Endodermal cell (in vitro differentiated cells): ENCODE measurements around the gene VSIG10. TPM values are rescaled to one million over a fixed set of nuclear protein-coding genes. Genes with fewer than 3 reads are reported as not detected.
"Not testable (repeated sequence)": the region's sequence is repeated elsewhere in the genome, so short reads cannot be mapped to it uniquely, and the experiment has no call there.

Experiments used
- DNase-seq: peaks from one replicate; pipeline ENCODE4 v3.0.0-alpha.2; 2017
- H3K27ac ChIP-seq: 2 replicates; pipeline ENCODE4 v1.5.1; 2013; ENCODE audit warnings: mild to moderate bottlenecking, low read depth, low read length, moderate library complexity
- H3K27me3 ChIP-seq: 2 replicates; pipeline ENCODE4 v1.6.1; 2013; ENCODE audit warnings: mild to moderate bottlenecking, low read length, moderate library complexity; ENCODE audit not compliant: insufficient read depth, control insufficient read depth, poor library complexity, severe bottlenecking
- H3K36me3 ChIP-seq: 2 replicates; pipeline ENCODE4 v1.7.0; 2013; ENCODE audit warnings: mild to moderate bottlenecking, low read length, moderate library complexity; ENCODE audit not compliant: control insufficient read depth, insufficient read depth
- H3K4me1 ChIP-seq: one replicate; pipeline ENCODE4 v1.7.0; 2013; ENCODE audit warnings: low read length; ENCODE audit not compliant: control insufficient read depth, insufficient read depth
- H3K4me3 ChIP-seq: 2 replicates; pipeline ENCODE4 v1.5.1; 2013; ENCODE audit warnings: mild to moderate bottlenecking, low read length, moderate library complexity
- H3K9ac ChIP-seq: 2 replicates; pipeline ENCODE4 v1.6.1; 2013; ENCODE audit warnings: mild to moderate bottlenecking, low read length, moderate library complexity; ENCODE audit not compliant: poor library complexity, severe bottlenecking; ENCODE audit errors: extremely low read depth
- H3K9me3 ChIP-seq: 2 replicates; pipeline ENCODE4 v1.6.1; 2013; ENCODE audit warnings: mild to moderate bottlenecking, low read length, moderate library complexity; ENCODE audit not compliant: control insufficient read depth
- H3K27ac Mint-ChIP-seq: 2 replicates; pipeline ENCODE4 v1.8.0; 2020; ENCODE audit warnings: mixed read lengths
- H3K27me3 Mint-ChIP-seq: 2 replicates; pipeline ENCODE4 v1.8.0; 2021; ENCODE audit warnings: mild to moderate bottlenecking, mixed read lengths; ENCODE audit not compliant: insufficient read depth
- H3K36me3 Mint-ChIP-seq: 2 replicates; pipeline ENCODE4 v1.8.0; 2020; ENCODE audit warnings: low read depth, mixed read lengths
- H3K4me1 Mint-ChIP-seq: 2 replicates; pipeline ENCODE4 v1.8.0; 2020; ENCODE audit warnings: mixed read lengths
- H3K4me3 Mint-ChIP-seq: 2 replicates; pipeline ENCODE4 v1.8.0; 2020; ENCODE audit warnings: mild to moderate bottlenecking, moderate library complexity, mixed read lengths
- H3K9me3 Mint-ChIP-seq: 2 replicates; pipeline ENCODE4 v1.8.0; 2020; ENCODE audit warnings: mild to moderate bottlenecking, mixed read lengths
- WGBS, 2 experiments: methylation state at CpG; one replicate each; pipeline versions ENCODE4 v1.1.5 to v1.1.7; 2013; ENCODE audit warnings: missing lambda C conversion rate in 2 of 2, mixed read lengths in 1 of 2; ENCODE audit not compliant: insufficient coverage in 1 of 2, insufficient read length in 1 of 2; 5-methylcytosine and 5-hydroxymethylcytosine counted together
- total RNA-seq, 2 donors: library from RNA; stranded (reverse); fragmentation: NEBNext Ultra II Directional in 1 of 2; extraction: Animal tissue kit (Norgen Biotek cat#: 25700) in 1 of 2; gene quantifications; 2 replicates in 1 of 2; 3 replicates in 1 of 2; pipeline ENCODE4 v1.2.1, GENCODE V29; 2021
- TF ChIP-seq, protein P1 (sequence below): fragments of 200-600 bp; sonication (generic); conservative IDR thresholded peaks from 2 replicates; pipeline ENCODE4 v1.5.0; 2021; ENCODE audit warnings: antibody characterized with exemption, mild to moderate bottlenecking

Gene VSIG10
- total RNA-seq, 2 donors from 2014 or later = 35.4 to 43.8 TPM

DNA sequence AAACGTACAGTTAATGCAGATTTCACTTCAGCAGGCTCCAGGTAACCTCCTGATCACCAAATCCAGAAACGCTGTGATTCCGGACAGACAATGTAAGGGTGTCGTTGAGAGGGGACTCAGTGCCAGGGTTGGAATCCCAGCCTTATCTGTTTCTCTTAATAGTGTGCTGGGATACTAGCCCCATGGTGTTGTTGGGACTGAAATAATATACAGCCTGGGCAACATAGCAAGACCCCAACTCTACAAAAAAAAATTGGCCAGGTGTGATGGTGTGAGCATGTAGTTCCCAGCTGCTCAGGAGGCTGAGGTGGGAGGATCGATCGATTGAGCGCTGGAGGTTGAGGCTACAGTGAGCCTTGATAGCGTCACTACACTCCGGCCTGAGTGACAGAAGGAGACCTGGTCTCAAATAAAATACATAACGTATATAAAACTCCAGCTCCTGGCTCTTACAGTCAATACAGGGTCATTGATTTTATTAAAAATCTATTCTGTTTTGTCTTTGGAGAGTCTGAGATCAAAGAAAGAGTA lies 33.4 kb upstream of the VSIG10 start:
- H3K36me3 ChIP-seq = peaks cover 34% of the 10 kb centered on the region
- no peaks in the 10 kb centered on the region for H3K9me3 ChIP-seq
- Mint-ChIP-seq H3K27ac (peak overlapping the region; percentile 33), H3K9me3 (no peaks in the 10 kb centered on the region), H3K4me1 (peaks cover 4% of the 10 kb centered on the region), H3K36me3 (peaks cover 36% of the 10 kb centered on the region), H3K4me3 (peak overlapping the region; percentile 78), H3K27me3 (no peaks in the 10 kb centered on the region)
- no peak for DNase-seq
- H3K9ac ChIP-seq = peak overlapping the region; percentile 91
- H3K4me3 ChIP-seq = peak overlapping the region; percentile 90
- TF ChIP-seq, protein P1, sequence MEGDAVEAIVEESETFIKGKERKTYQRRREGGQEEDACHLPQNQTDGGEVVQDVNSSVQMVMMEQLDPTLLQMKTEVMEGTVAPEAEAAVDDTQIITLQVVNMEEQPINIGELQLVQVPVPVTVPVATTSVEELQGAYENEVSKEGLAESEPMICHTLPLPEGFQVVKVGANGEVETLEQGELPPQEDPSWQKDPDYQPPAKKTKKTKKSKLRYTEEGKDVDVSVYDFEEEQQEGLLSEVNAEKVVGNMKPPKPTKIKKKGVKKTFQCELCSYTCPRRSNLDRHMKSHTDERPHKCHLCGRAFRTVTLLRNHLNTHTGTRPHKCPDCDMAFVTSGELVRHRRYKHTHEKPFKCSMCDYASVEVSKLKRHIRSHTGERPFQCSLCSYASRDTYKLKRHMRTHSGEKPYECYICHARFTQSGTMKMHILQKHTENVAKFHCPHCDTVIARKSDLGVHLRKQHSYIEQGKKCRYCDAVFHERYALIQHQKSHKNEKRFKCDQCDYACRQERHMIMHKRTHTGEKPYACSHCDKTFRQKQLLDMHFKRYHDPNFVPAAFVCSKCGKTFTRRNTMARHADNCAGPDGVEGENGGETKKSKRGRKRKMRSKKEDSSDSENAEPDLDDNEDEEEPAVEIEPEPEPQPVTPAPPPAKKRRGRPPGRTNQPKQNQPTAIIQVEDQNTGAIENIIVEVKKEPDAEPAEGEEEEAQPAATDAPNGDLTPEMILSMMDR = no peak
- H3K27me3 ChIP-seq = no peaks in the 10 kb centered on the region
- H3K4me1 ChIP-seq = no peaks in the 10 kb centered on the region
- H3K27ac ChIP-seq = no peak overlapping the region
- 92 to 100% methylated on average over 1 to 10 of the region's 10 CpGs for WGBS, 2 experiments

DNA sequence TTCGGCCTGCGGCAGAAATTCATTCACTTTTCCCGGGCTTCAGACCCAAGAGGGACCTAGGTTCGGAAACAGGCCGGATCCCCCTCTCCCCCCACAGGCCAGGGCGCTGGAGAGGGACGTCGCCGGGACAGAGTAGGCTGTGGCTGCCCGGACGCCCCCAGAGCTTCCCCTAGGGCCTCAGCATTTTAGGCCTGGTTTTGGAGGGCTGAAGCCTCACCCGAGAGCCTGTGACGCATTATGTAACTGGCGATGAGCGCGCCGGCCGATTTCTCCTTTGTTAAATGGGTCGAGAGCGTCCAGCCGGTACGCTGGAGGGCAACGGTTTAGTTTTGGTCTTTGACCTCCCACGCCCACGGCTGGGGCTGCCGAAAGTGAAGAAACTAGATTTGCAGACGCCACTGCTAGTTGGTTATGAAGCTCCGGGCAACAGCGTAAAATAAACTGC lies 32.8 kb upstream of the VSIG10 start:
- DNase-seq = peak; percentile 83
- Mint-ChIP-seq H3K9me3 (no peaks in the 10 kb centered on the region), H3K36me3 (peaks cover 32% of the 10 kb centered on the region), H3K4me3 (peak overlapping the region; percentile 78), H3K4me1 (peaks cover 4% of the 10 kb centered on the region), H3K27me3 (no peaks in the 10 kb centered on the region), H3K27ac (peak overlapping the region; percentile 33)
- no peaks in the 10 kb centered on the region for H3K4me1 ChIP-seq
- no peaks in the 10 kb centered on the region for H3K9me3 ChIP-seq
- TF ChIP-seq, protein P1 = no peak
- H3K27me3 ChIP-seq = no peaks in the 10 kb centered on the region
- H3K36me3 ChIP-seq = peaks cover 30% of the 10 kb centered on the region
- WGBS, 2 experiments = 8 to 11% methylated on average over 24 to 29 of the region's 29 CpGs
- H3K4me3 ChIP-seq = peak overlapping the region; percentile 90
- peak overlapping the region; percentile 91 for H3K9ac ChIP-seq
- H3K27ac ChIP-seq = peak overlapping the region; percentile 60

DNA sequence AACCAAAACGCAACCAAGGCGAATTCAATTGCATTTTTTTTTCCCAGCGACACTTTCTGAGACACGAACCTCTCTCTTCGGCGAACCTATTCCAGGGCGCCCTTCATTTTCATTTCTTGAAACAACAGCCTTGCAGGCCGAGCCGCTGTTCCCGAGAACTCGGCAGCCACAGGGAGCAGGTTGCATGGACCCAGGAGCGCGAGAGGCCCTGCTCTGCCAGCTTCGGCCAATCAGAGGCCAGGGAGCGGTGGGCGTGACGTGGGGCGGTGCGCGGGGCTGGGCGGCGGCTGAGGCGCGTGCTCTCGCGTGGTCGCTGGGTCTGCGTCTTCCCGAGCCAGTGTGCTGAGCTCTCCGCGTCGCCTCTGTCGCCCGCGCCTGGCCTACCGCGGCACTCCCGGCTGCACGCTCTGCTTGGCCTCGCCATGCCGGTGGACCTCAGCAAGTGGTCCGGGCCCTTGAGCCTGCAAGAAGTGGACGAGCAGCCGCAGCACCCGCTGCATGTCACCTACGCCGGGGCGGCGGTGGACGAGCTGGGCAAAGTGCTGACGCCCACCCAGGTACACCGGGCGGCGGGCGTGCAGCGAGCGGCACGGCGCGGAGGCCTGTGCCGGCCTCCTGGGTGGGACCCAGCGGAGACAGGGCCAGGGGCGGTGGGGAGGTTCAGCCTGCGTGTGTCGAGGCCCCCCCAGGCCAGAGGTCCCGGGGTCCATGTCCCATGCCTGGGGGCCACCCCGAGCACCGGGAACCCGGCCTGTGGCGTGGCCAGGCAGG lies 32.2 kb upstream of the VSIG10 start, which contains the start of gene PEBP1:
TSS of gene PEBP1 (plus strand) at position 337 of the 771 bp plus-strand sequence. CDS start at position 423, 86 bp downstream.
- no peaks in the 10 kb centered on the region for H3K9me3 Mint-ChIP-seq
- Histone ChIP-seq H3K9me3 (no peaks in the 10 kb centered on the region), H3K4me1 (no peaks in the 10 kb centered on the region), H3K27ac (peak within 1 kb of the TSS; percentile 60), H3K9ac (peak within 1 kb of the TSS; percentile 91), H3K4me3 (peak within 1 kb of the TSS; percentile 90), H3K27me3 (no peaks in the 10 kb centered on the region), H3K36me3 (peaks cover 24% of the 10 kb centered on the region)
- H3K27ac Mint-ChIP-seq = peak within 1 kb of the TSS; percentile 83
- peak; percentile 97 for DNase-seq
- TF ChIP-seq, protein P1 = no peak
- H3K36me3 Mint-ChIP-seq = peaks cover 28% of the 10 kb centered on the region
- peaks cover 4% of the 10 kb centered on the region for H3K4me1 Mint-ChIP-seq
- no peaks in the 10 kb centered on the region for H3K27me3 Mint-ChIP-seq
- whole genome bisulfite sequencing, 2 experiments = 2 to 3% methylated on average over 28 to 70 of the region's 70 CpGs
- H3K4me3 Mint-ChIP-seq = peak within 1 kb of the TSS; percentile 78

DNA sequence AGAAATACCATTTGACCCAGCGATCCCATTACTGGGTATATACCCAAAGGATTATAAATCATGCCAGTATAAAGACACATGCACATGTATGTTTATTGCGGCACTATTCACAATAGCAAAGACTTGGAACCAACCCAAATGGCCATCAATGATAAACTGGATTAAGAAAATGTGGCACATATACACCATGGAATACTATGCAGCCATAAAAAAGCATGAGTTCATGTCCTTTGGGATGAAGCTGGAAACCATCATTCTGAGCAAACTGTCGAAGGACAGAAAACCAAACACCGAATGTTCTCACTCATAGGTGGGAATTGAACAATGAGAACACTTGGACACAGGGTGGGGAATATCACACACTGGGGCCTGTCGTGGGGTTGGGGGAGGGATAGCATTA lies 25.6 kb upstream of the VSIG10 start:
- not testable (repeated sequence) for H3K36me3 ChIP-seq
- WGBS, 2 experiments = 80 to 95% methylated on average over 1 to 5 of the region's 5 CpGs

More for the DNA sequence above, 25.6 kb upstream of the VSIG10 start:
- H3K36me3 Mint-ChIP-seq, H3K4me1 ChIP-seq, H3K4me1 Mint-ChIP-seq, DNase-seq, H3K27me3 ChIP-seq, H3K9me3 ChIP-seq, H3K9ac ChIP-seq, H3K4me3 ChIP-seq, H3K9me3 Mint-ChIP-seq, H3K27ac Mint-ChIP-seq, H3K27ac ChIP-seq, H3K27me3 Mint-ChIP-seq, H3K4me3 Mint-ChIP-seq: not testable (repeated sequence)
